ENCODE data around the gene IGSF1.
"Not testable (repeated sequence)": the region's sequence is repeated elsewhere in the genome, so short reads cannot be mapped to it uniquely, and the experiment has no call there.

The IGSF1 gene

DNA sequence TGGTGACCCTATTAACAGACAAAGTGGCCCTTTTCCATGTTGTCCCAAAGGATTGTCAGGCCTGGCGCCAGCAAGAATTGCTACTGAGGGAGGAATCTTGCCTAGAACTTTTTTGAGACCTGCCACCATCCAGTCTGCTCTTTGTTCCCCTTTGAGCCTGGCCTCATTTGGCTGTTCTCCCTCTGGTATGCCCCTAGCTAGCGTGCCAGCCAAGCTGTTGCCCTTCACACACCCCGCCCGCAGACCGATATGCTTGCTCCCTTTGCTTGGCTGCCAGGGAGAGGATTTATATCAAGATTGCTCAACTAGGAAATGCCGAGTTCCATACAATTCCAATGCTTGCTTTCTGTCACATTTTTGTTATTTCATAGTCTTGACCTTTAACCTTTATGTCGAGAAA, 24.4 kb downstream of the IGSF1 start:
- no peak for DNase-seq

GRCh38 chrX:131264053-131264452, 25.1 kb downstream of the IGSF1 start:
- DNase-seq, result no peak

DNA sequence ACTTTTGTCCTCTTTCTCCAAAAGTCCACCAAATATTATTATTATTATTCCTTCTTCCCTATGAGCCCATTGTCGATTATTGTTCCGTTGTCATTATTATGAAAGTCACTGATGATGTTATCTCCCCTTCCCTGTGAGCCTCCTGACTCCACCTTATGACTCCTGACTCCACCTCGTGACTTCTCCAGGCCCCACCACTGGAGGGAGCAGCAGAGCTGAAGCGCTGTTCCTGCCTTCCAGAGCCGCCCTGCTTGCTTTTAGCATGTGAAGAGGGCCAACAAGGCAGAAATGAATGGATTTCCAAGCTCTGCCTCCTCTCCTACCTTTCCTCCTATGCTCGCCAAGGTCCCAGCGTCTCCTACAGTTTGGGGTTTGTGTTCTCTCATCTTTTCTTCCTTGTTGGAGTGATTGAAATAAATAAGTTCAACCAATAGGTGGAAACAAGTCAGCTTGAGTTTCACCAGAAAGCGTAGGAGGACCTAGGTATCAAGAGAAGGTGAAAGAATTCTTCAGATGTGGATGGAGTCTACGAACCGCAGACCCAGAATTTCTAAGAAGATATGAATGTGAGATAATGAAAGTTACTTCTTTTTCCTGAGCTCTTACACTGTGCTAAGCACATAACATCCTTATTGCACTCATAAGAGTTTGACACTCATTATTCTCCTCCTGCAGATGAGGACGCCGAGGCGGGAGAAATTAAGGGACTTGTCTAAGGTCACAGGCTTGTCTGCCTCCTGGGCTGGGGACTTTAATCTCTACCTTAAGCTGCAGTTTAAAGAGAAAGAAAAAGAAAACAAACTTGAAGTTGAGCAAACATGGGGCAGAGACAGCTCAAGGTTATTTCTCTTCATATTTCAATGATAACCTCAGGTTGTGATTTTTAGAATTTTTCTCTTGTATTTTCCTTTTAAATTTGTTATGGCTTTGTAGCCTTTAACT, 26.1 kb downstream of the IGSF1 start:
- no peak for DNase-seq

DNA sequence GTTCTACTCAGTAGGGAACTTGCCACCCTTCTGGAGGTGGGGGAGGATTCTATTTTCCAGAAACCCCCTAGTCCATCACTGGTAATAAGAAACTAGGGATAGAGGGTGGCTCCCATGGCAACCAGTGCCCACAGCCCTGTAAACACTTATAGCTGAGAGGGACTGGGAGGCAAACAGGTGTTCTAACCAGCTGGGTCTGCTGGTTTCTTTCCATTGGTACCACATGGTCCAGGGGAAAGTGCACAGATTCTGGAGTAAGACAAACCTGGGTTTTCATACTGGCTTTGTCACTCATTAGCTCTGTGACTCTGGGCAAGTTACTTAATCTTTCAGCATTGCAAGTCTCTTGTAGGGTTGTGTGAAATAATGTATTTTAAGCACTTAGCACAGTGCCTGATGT, 26.9 kb downstream of the IGSF1 start:
- no peak for DNase-seq

DNA sequence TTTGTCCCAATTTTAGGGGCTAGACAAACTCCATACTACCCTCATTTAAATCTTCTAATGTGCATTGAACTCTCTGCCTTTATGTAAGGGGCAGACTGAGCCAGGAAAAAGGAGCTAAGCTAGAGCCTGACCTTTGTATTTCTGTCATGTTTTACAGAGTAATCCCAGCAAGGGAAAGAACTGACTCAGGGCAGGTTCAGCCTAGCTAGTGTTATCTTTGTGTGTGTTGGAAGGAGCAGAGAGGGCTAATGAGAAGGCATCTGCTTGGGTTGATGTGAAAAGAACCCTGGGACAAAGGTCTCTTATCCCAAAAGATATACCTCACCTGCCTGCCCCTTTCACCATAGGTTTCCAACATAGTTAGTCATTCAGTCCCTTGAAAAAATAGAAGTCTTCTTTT, 31.7 kb downstream of the IGSF1 start:
- DNase-seq, result no peak

- not testable (repeated sequence) for DNase-seq
Observed at GRCh38 chrX:131250984-131251738, 37.9 kb downstream of the IGSF1 start.

GRCh38 chrX:131239057-131239456, 50.0 kb downstream of the IGSF1 start:
- no peak for DNase-seq

- DNase-seq, result no peak
Observed at GRCh38 chrX:131237363-131237762, 51.7 kb downstream of the IGSF1 start.

DNA sequence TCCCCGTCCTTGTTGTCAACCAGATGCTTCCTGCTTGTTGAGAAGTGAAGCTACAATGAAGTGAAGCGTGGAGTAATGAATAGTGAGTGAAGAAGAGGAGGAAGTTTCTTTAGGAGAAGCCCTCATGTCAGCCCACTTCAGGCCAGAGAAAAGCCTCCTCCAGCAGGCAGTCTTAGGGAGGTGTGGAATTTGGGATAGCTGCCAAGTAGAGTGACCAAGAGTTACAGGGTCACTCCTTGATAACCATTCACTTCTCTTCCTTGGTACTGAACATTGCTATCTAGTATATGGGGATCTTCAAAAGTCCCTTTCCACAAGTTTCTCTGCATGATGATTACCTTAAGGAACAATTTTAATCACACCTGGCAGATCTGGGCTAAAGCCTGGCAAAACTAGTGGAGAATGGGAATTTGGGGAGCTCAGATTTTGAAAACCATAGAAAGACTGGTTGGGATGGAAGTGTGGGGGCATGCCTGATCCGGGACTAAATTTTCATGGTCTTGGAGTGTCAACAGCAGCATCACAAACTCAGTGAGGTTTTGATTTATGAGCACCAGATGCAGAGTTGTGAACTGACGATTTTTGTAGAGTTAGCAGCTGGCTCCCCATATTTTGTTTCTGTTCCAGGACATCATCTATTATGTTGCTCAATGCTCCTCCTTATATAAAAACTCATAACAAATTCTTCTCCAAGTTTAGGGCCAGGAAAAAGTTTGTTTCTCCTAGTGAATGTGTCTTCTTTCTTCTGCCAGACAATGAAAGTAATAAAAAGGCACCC, 53.1 kb downstream of the IGSF1 start:
- DNase-seq, result no peak

DNA sequence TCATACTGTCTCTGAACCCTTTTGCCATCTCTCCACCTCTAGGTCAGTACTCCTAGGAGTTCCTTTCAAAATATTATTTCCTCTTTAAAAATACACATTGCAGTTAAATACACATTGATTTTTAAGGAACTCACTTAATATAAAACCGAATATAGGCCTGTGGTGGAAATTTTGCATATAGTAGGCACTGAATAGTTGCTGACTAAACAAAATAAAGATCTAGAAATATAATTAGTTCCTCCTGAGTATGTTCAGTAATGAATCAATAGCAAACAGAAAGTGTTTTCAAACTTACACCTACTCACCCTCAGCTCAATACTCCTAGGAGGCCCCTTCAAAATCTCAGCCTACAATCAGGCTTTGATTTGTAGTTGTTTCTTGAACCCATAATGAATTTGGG, 61.5 kb downstream of the IGSF1 start:
- DNase-seq, result no peak

GRCh38 chrX:131226591-131226990, 62.5 kb downstream of the IGSF1 start:
- no peak for DNase-seq

- no peak for DNase-seq
Observed at GRCh38 chrX:131225078-131225477, 64.0 kb downstream of the IGSF1 start.
